HAP-1 (cell line): Measurements from ENCODE around the gene GALNTL6.
A peak's percentile ranks its signal among the peaks of the same experiment; 100 is the strongest.

Experiments
- DNase-seq, 2 experiments: peaks; one replicate each; pipeline ENCODE4 v3.0.0-alpha.2; 2016 to 2020; ENCODE audit warnings: low spot score in 2 of 2
- H3K27me3 ChIP-seq: fragments of 250-450 bp; sonication (Bioruptor Pico); 2 replicates; pipeline ENCODE4 v1.5.1; 2020; ENCODE audit warnings: low read depth, mild to moderate bottlenecking, moderate library complexity
- H3K36me3 ChIP-seq: fragments of 250-450 bp; sonication (Bioruptor Pico); replicated peaks from 2 replicates; pipeline ENCODE4 v1.5.1; 2020; ENCODE audit warnings: mild to moderate bottlenecking
- H3K4me1 ChIP-seq: fragments of 250-450 bp; sonication (Bioruptor Pico); 2 replicates; pipeline ENCODE4 v1.5.1; 2020; ENCODE audit warnings: mild to moderate bottlenecking
- H3K4me3 ChIP-seq: fragments of 250-450 bp; sonication (Bioruptor Pico); 2 replicates; pipeline ENCODE4 v1.5.1; 2020; ENCODE audit warnings: mild to moderate bottlenecking, moderate library complexity
- H3K9me3 ChIP-seq: fragments of 250-450 bp; sonication (Bioruptor Pico); 2 replicates; pipeline ENCODE4 v1.5.1; 2020; ENCODE audit warnings: mild to moderate bottlenecking, moderate library complexity
- in situ Hi-C: fragments of 300-500 bp; cut with MboI; formaldehyde crosslinking; loops from 3 replicates; pipeline ENCODE4 v1.14.3; 2020; ENCODE audit warnings: low sequenced_read_pairs, inconsistent platforms, mixed read lengths

Gene GALNTL6

DNA sequence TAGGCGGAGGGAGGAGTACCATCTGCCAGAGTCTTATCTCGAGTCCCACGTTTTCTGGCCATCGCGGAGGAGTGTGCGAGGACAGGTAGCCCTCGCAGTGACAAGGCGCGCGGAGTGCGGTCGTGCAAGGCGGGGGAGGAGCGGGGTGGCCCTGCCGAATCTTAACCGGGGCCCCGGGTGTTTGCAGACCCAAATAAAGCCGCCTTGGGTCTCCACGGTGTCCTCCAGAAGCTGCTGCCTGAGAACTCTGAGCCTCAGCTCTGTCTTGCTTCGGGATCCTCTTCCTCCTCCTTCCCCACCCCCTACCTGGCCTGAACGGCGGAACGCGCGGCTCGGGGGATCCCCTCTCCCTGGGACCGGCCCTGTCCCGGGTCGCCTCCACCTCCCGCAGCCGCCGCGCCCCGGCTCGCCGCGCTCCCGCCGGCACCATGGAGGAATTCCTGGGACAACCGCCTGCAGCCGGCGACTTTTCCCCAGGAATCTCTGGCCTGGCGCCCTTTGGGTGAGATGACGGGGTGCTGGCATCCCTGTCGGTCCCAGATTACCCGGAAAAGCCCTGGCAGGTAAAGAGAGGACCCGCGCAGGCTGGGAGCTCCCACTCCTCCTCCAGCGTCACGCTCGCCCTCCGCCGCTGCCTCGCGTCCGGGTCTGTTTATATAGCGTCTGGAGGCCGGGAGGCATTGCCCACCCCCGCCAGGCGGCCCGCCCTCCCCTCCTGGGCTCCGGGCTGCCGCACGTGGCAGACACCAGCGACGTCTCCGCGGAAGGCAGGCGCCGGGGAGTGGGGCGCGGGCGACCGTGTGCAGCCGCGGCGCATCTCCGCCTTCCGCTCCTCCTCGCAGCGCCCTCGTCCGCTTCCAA lies at the start of gene GALNTL6:
Gene GALNTL6 (plus strand): TSS at position 740 of the 861 bp plus-strand sequence.
- H3K4me1 ChIP-seq, result 0 out of 2 replicates have a peak, but pooled peaks cover 3% of the 10 kb centered on the region
- peaks cover 15% of the 10 kb centered on the region; the same call in 1 of the 2 replicates for H3K27me3 ChIP-seq
- in situ Hi-C loops, result no loop called here
- H3K9me3 ChIP-seq, result no peaks in the 10 kb centered on the region
- H3K36me3 ChIP-seq, result no peaks in the 10 kb centered on the region
- peak in 1 of 2 experiments; percentile 40 for DNase-seq
- peak within 1 kb of the TSS; percentile 30 for H3K4me3 ChIP-seq

DNA sequence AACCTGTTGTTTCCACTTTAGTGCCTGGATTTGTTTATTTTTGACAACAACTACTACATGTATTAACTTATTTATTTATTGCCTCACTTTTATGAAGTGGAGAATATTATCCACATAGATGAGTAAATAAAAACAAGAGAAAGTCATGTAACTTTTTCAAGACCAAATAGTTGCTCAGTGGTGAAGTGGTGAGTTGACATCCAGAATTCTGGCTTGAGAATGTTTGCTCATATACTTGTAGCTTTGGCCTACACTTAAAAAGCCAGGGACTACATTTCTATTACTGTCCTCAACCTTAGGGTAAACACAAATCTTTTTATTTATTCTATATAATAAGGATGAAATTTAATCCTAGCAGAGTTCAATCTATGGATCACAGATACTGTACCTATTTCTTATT lies 47.7 kb upstream of the GALNTL6 start:
- no peaks in the 10 kb centered on the region for H3K27me3 ChIP-seq
- H3K4me3 ChIP-seq, result no peak overlapping the region
- no peak for DNase-seq
- in situ Hi-C loops, result no loop called here
- H3K4me1 ChIP-seq, result no peaks in the 10 kb centered on the region
- no peaks in the 10 kb centered on the region for H3K9me3 ChIP-seq
- H3K36me3 ChIP-seq, result no peaks in the 10 kb centered on the region

DNA sequence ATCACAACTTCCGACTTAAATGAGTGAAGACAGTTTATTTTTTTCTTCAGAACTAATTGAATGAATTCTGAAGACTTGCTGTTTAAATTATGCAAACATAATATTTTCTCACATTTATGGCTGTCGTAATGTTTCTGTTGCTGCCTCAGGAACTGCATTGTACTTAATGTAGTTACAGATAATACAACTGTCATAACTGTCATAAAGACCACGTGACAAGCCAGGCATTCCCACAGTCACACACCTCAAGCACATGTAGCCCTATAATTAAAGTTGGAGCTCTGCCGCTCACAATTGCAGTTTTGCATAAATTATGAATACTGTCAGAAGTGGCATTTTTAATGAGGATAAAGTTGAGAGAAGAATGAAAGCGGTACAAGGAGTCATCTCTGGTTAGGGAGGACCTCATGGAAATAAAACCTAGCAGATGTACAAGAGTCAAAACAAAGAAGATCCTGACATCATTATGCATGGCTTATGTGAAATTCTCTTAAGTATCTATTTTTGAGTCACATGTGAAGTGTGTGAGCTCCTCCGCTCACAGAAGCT lies 38.5 kb upstream of the GALNTL6 start:
- no peaks in the 10 kb centered on the region for H3K9me3 ChIP-seq
- H3K4me3 ChIP-seq, result no peak overlapping the region
- no peaks in the 10 kb centered on the region for H3K27me3 ChIP-seq
- in situ Hi-C loops, result no loop called here
- no peaks in the 10 kb centered on the region for H3K36me3 ChIP-seq
- H3K4me1 ChIP-seq, result no peaks in the 10 kb centered on the region
- DNase-seq, result no peak

DNA sequence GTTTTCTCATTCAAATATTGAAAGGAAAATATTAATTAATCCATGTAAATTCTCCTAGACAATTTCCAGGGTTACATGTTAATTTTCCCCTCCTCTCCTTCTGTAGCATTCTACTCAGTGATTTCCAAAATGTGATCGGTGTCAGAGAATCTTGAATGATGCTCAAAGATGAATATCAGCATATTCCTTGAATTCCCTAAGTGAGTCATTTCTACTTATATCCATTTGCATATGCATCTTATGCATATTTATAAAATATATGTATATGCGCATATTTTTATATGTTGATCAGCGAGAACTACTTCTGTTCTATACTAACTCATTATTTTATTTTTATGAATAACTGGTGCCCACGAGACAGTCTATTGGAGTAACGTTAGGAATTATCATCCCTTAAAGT lies 33.9 kb upstream of the GALNTL6 start:
- H3K9me3 ChIP-seq, result no peaks in the 10 kb centered on the region
- no peaks in the 10 kb centered on the region for H3K36me3 ChIP-seq
- in situ Hi-C loops, result no loop called here
- H3K4me1 ChIP-seq, result no peaks in the 10 kb centered on the region
- no peak overlapping the region for H3K4me3 ChIP-seq
- no peaks in the 10 kb centered on the region for H3K27me3 ChIP-seq
- DNase-seq, result no peak

DNA sequence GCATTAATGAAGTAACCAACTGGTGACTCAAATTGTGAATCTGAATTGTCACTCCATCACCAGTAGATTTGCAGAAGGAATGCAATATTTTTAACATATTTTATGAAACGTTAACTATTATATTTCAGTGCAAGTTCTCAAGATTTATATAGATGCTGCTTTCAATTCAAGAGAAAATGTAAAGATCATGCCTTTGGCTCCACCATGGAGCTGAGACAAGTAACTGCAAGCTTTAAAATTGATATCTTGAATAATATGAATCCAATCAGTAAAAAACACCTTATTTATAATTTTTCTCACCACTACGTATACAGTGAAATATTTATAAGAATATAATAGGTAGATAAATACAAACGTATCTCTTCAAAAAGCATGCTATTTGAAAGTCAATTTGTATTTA lies 27.8 kb upstream of the GALNTL6 start:
- DNase-seq, result no peak
- in situ Hi-C loops, result no loop called here

DNA sequence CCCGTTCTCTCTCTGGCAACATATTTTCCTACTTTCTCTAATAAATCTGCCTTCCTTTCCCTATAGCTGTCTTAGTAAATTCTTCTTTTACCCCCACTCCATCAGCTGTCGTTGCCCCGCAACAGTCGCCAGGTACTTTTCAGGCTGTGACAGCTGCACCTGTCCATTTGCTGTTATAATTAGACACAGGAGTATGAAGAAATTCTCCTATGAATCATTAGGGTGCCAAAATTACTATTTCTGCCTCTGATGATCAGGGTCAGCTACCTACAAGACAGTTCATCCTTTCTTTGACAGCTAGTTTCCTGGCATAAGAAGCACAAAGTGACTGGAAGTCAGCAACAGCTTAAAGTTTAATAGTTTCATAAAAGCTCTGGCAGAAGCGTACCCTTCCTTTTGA lies 19.5 kb upstream of the GALNTL6 start:
- in situ Hi-C loops, result no loop called here
- no peaks in the 10 kb centered on the region for H3K4me1 ChIP-seq
- no peak for DNase-seq
- no peaks in the 10 kb centered on the region for H3K36me3 ChIP-seq
- no peaks in the 10 kb centered on the region for H3K27me3 ChIP-seq
- H3K9me3 ChIP-seq, result no peaks in the 10 kb centered on the region
- H3K4me3 ChIP-seq, result no peak overlapping the region

More for the DNA sequence above, 27.8 kb upstream of the GALNTL6 start:
- Histone ChIP-seq H3K36me3 (no peaks in the 10 kb centered on the region), H3K9me3 (no peaks in the 10 kb centered on the region), H3K4me1 (no peaks in the 10 kb centered on the region), H3K27me3 (no peaks in the 10 kb centered on the region), H3K4me3 (no peak overlapping the region)

DNA sequence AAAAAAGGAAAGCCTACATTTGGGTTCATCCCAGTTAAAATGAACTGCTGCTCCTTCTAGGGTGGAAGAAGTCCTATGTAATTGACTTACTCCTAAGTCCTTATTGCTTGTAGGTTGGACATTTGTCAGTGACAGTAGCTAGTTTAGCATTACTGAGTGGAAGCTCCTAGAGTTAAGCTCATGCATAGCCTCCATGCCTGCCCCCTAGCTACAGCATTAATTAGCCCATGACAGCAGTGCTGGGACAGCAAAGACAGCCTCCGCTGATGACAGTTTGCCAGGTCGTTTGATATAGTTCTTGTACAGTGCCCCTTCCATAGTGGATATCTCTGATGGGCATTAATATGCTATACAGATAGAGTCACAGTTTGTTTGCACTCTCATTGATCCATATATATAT lies 18.7 kb upstream of the GALNTL6 start:
- DNase-seq, result no peak

DNA sequence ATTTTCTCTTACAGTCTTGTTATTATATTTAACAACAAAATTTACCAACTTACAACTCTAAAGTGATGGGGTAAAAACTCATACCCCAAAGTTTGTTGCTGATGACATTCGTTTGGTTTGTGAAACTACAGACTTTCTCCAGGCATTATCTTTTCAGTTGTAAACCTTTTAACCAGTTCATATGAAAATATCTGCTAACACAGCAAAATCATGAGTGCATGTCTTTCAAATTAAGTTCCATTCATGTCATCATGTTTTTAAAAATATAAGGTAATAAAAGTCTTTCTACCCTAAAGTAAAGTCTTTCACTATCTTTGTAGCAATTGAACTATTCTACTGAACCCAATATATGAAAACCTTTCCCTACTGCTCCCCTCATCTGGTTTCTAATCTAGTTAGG lies 3.4 kb upstream of the GALNTL6 start:
- no peaks in the 10 kb centered on the region for H3K9me3 ChIP-seq
- in situ Hi-C loops, result no loop called here
- 0 out of 2 replicates have a peak, but pooled peaks cover 3% of the 10 kb centered on the region for H3K4me1 ChIP-seq
- no peak overlapping the region for H3K4me3 ChIP-seq
- H3K36me3 ChIP-seq, result no peaks in the 10 kb centered on the region
- no peak for DNase-seq
- peaks cover 15% of the 10 kb centered on the region; the same call in 1 of the 2 replicates for H3K27me3 ChIP-seq

More for the DNA sequence above, 18.7 kb upstream of the GALNTL6 start:
- Histone ChIP-seq H3K4me3 (no peak overlapping the region), H3K4me1 (no peaks in the 10 kb centered on the region), H3K27me3 (no peaks in the 10 kb centered on the region), H3K9me3 (no peaks in the 10 kb centered on the region), H3K36me3 (no peaks in the 10 kb centered on the region)
- in situ Hi-C loops, result no loop called here

DNA sequence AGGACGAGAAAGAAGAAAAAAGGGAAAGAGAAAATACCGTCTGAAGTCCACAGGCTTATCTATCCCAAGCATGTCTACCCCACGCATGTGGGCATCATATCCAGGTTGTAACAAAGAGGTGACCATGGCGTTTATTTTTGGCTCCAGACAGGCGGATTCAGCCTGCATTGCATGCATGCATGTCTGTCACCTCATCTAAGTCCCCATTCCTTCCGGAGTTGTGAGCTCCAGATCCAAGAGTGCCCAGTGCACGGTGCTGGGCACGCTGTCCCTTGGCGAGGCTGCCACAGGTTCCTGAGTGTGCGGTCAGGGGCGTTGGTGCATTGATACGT lies 905 bp upstream of the GALNTL6 start:
- DNase-seq, result no peak
- H3K4me1 ChIP-seq, result 0 out of 2 replicates have a peak, but pooled peaks cover 3% of the 10 kb centered on the region
- H3K27me3 ChIP-seq, result peaks cover 15% of the 10 kb centered on the region; the same call in 1 of the 2 replicates
- no peaks in the 10 kb centered on the region for H3K9me3 ChIP-seq
- H3K4me3 ChIP-seq, result peak overlapping the region; percentile 30
- no peaks in the 10 kb centered on the region for H3K36me3 ChIP-seq
- in situ Hi-C loops, result no loop called here

DNA sequence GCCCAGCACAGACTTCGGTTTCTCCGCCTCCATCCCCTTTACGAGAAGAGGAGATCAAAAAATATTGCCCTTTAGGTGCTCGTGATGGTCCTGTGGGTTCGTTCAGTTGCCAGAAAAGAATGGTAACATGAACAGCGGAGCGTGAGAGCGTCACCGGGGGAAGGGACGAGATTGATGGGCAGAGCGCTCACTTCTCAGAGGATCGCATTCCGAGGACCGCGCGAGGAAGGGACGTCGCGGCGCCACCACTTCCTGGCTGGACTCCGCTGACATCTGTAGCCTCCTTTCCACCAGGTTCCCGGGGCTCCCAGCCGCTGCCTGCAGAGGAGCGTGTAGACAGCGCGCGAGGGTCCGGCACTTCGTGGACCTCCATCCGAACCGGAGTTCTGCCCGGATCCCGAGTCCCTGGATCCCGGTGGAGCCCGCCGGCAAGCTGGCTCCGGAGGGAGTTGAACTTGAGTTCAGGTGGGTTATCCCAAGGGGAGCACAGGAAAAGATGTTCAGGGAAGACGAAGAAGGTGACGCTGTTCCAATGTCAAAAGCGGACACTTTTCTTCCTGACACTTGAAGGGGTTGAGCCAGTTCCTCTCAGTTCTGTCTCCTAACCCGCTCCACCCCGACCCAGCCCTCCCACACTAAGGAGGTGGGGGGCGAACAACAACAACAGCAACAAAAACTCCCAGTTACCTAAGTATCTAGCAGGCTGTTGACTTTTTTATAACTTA lies 484 bp downstream of the GALNTL6 start:
- Histone ChIP-seq H3K4me1 (0 out of 2 replicates have a peak, but pooled peaks cover 3% of the 10 kb centered on the region), H3K36me3 (no peaks in the 10 kb centered on the region), H3K9me3 (no peaks in the 10 kb centered on the region), H3K4me3 (peak overlapping the region; percentile 30), H3K27me3 (peaks cover 15% of the 10 kb centered on the region; the same call in 1 of the 2 replicates)
- DNase-seq, result no peak
- in situ Hi-C loops, result no loop called here

DNA sequence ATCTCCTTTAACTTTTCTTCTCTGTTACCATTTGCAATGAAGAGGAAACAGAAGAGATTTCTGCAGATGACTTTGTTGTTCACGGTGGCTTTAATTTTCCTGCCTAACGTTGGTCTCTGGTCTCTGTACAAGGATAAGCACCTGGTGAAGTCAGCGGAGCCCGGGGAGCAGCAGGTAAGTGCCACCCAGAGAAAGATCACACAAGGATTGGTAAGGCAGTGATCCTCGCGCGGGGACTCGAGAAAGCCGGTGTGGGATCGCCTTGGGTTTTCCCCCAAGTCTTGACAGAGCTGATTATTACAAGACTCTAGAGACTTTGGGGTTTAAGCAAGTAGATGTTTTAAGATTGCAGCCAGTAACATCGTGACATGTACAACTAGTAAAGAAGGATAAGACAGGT lies 1.3 kb downstream of the GALNTL6 start:
- no peak for DNase-seq
- no peak overlapping the region for H3K4me3 ChIP-seq
- no peaks in the 10 kb centered on the region for H3K36me3 ChIP-seq
- H3K9me3 ChIP-seq, result no peaks in the 10 kb centered on the region
- peaks cover 15% of the 10 kb centered on the region; the same call in 1 of the 2 replicates for H3K27me3 ChIP-seq
- in situ Hi-C loops, result no loop called here
- H3K4me1 ChIP-seq, result 0 out of 2 replicates have a peak, but pooled peaks cover 3% of the 10 kb centered on the region

DNA sequence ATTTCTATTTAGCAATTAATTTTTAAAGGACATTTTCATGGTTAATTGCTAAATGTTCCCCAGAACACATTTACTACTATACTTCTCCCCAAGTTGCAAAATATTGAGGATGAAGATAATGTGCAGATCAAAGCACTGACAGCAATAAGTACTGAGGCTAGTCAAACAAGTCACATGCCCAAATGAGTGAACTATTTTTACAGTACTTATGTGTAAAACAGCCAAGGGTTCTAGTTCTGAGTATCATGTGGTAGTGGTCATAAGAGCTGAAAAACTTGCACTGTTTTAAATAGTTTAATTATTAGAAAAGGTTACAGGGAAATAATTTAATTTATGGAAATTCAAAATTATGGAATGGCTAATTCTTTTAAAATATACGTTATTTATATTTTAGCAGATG lies 3.8 kb downstream of the GALNTL6 start:
- no peak for DNase-seq
- Histone ChIP-seq H3K27me3 (peaks cover 13% of the 10 kb centered on the region; the same call in 1 of the 2 replicates), H3K36me3 (no peaks in the 10 kb centered on the region), H3K4me3 (no peak overlapping the region), H3K4me1 (0 out of 2 replicates have a peak, but pooled peaks cover 3% of the 10 kb centered on the region), H3K9me3 (no peaks in the 10 kb centered on the region)
- in situ Hi-C loops, result no loop called here

DNA sequence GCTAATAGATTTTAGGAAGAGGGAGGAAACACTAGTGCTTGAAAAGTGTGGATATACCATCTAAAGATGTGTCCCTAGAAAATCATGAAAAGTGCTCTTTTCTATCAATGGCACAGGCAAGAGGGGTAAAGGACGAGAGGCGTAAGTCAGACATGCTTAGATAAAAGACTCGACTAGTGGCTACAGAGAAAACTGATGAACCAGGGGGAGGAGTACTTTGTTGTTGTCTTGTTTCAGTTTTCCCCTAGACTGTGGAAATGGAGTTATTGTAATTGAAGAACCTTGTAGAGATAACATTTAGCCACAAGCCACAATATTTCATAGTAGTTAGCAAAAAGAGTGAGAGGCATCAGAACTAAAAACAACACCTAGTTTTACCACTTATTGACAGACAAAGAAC lies 21.4 kb downstream of the GALNTL6 start:
- DNase-seq, result no peak
- Histone ChIP-seq H3K4me1 (peaks cover 3% of the 10 kb centered on the region), H3K4me3 (no peak overlapping the region), H3K9me3 (no peaks in the 10 kb centered on the region), H3K27me3 (no peaks in the 10 kb centered on the region), H3K36me3 (no peaks in the 10 kb centered on the region)
- in situ Hi-C loops, result no loop called here

DNA sequence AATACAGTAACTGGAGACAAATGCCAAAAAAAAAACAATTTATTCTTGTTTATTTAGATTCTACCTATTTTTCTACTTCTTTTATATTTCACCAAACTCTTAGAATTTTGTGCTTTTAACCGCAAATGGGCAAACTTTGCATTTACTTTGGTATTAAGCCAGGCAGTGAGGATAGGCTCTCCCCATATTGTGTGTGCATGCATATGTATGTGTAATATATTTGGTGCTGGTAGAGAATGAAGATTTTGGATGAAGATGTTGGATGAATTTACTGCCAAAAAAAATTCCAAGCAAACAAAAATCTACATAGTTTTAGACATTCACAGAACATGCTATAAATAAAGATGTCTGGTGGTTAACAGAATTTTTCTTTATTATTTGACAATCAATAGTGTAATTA lies 30.3 kb downstream of the GALNTL6 start:
- Histone ChIP-seq H3K9me3 (no peaks in the 10 kb centered on the region), H3K36me3 (no peaks in the 10 kb centered on the region), H3K27me3 (no peaks in the 10 kb centered on the region; the same call in 1 of the 2 replicates), H3K4me3 (no peak overlapping the region), H3K4me1 (no peaks in the 10 kb centered on the region)
- in situ Hi-C loops, result no loop called here
- DNase-seq, result no peak
